ENCODE data around the gene CUEDC1. TPM values are rescaled to one million over a fixed set of nuclear protein-coding genes. Genes with fewer than 3 reads are reported as not detected.
A peak's percentile ranks its signal among the peaks of the same experiment; 100 is the strongest.

The CUEDC1 gene
- total and polyA plus RNA-seq, 2 of the 13 experiments (the other 11 are each of a cell fraction or from before 2014, with no cell fraction given): 7.4 to 12.9 TPM

DNA sequence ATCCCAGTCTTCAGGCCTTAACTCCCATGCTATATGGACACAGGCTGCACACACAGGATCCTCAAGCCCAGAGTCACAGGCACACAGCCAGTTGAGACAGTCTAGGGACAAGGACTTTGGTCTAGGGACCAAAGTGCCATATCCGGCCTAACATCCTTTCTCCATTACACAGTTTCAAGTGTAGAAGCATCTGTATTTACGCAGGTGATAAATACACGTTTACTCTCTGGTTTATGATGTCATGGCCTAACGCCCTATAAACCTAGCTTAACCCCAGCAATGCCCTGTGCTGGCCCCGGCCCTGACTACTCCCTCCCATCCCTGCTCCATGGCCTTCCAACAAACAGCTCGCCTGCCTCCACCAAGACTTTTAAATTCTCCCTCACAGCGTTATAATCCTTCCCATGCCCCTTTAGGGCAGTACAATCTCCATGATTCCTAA is 17.1 kb downstream of the CUEDC1 start (continued):
- TF ChIP-seq, protein P1, sequence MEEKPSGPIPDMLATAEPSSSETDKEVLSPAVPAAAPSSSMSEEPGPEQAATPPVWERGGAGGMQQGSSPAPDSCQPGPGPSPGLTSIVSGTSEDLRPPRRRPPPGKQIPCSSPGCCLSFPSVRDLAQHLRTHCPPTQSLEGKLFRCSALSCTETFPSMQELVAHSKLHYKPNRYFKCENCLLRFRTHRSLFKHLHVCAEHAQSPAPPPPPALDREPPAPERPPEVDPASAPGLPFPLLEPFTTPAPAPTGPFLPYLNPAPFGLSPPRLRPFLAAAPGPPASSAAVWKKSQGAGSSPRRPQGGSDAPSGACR (CRISPR knock-in tag; IDR thresholded peaks at IDR 0.05): no peak
- TF ChIP-seq, protein P2, sequence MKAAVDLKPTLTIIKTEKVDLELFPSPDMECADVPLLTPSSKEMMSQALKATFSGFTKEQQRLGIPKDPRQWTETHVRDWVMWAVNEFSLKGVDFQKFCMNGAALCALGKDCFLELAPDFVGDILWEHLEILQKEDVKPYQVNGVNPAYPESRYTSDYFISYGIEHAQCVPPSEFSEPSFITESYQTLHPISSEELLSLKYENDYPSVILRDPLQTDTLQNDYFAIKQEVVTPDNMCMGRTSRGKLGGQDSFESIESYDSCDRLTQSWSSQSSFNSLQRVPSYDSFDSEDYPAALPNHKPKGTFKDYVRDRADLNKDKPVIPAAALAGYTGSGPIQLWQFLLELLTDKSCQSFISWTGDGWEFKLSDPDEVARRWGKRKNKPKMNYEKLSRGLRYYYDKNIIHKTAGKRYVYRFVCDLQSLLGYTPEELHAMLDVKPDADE (CRISPR knock-in tag; IDR thresholded peaks at IDR 0.05): no peak
- no peak for TF ChIP-seq EHMT2 (IDR thresholded peaks at IDR 0.05; ENCODE audit: borderline replicate concordance, low read depth, low read length)
- no peak for TF ChIP-seq ZNF737 (CRISPR knock-in tag; IDR thresholded peaks at IDR 0.05; ENCODE audit: borderline replicate concordance)
- TF ChIP-seq ELF3 (CRISPR knock-in tag; IDR thresholded peaks at IDR 0.05): peak; percentile 85
- peak; percentile 36; the same call in 1 of the 2 replicates for TF ChIP-seq NR2C2 (CRISPR knock-in tag; IDR thresholded peaks at IDR 0.05; ENCODE audit: borderline replicate concordance)
- no peak for TF ChIP-seq ZNF776 (CRISPR knock-in tag; IDR thresholded peaks at IDR 0.05)
- TF ChIP-seq TARDBP (CRISPR knock-in tag; IDR thresholded peaks at IDR 0.05): peak; percentile 70; the same call in 1 of the 2 replicates
- TF ChIP-seq GATA4 (IDR thresholded peaks at IDR 0.05; ENCODE audit: borderline replicate concordance, low read depth): no peak
- no peak for TF ChIP-seq ZNF180 (CRISPR knock-in tag; IDR thresholded peaks at IDR 0.05; ENCODE audit: borderline replicate concordance, low read depth)
- no peak for TF ChIP-seq NR3C1 (CRISPR knock-in tag; IDR thresholded peaks at IDR 0.05)
- no peak for TF ChIP-seq ZNF296 (CRISPR knock-in tag; conservative IDR thresholded peaks at IDR 0.05)
- TF ChIP-seq, protein P3, sequence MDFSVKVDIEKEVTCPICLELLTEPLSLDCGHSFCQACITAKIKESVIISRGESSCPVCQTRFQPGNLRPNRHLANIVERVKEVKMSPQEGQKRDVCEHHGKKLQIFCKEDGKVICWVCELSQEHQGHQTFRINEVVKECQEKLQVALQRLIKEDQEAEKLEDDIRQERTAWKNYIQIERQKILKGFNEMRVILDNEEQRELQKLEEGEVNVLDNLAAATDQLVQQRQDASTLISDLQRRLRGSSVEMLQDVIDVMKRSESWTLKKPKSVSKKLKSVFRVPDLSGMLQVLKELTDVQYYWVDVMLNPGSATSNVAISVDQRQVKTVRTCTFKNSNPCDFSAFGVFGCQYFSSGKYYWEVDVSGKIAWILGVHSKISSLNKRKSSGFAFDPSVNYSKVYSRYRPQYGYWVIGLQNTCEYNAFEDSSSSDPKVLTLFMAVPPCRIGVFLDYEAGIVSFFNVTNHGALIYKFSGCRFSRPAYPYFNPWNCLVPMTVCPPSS (IDR thresholded peaks at IDR 0.05): no peak
- peak; percentile 73 for TF ChIP-seq ZMYM3 (CRISPR knock-in tag; IDR thresholded peaks at IDR 0.05)
- TF ChIP-seq, protein P4, sequence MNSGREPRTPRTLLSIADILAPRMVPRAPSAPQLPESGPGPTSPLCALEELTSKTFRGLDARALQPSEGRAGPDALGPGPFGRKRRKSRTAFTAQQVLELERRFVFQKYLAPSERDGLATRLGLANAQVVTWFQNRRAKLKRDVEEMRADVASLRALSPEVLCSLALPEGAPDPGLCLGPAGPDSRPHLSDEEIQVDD (CRISPR knock-in tag; IDR thresholded peaks at IDR 0.05; ENCODE audit: borderline replicate concordance): no peak
- TF ChIP-seq ZNF549 (CRISPR knock-in tag; IDR thresholded peaks at IDR 0.05): no peak
- no peak for TF ChIP-seq ZNF619 (CRISPR knock-in tag; IDR thresholded peaks at IDR 0.05)
- TF ChIP-seq ZNF746 (CRISPR knock-in tag; IDR thresholded peaks at IDR 0.05): no peak
- no peak for TF ChIP-seq RNF2 (conservative IDR thresholded peaks at IDR 0.05; ENCODE audit: low read depth)
- TF ChIP-seq, protein P5, sequence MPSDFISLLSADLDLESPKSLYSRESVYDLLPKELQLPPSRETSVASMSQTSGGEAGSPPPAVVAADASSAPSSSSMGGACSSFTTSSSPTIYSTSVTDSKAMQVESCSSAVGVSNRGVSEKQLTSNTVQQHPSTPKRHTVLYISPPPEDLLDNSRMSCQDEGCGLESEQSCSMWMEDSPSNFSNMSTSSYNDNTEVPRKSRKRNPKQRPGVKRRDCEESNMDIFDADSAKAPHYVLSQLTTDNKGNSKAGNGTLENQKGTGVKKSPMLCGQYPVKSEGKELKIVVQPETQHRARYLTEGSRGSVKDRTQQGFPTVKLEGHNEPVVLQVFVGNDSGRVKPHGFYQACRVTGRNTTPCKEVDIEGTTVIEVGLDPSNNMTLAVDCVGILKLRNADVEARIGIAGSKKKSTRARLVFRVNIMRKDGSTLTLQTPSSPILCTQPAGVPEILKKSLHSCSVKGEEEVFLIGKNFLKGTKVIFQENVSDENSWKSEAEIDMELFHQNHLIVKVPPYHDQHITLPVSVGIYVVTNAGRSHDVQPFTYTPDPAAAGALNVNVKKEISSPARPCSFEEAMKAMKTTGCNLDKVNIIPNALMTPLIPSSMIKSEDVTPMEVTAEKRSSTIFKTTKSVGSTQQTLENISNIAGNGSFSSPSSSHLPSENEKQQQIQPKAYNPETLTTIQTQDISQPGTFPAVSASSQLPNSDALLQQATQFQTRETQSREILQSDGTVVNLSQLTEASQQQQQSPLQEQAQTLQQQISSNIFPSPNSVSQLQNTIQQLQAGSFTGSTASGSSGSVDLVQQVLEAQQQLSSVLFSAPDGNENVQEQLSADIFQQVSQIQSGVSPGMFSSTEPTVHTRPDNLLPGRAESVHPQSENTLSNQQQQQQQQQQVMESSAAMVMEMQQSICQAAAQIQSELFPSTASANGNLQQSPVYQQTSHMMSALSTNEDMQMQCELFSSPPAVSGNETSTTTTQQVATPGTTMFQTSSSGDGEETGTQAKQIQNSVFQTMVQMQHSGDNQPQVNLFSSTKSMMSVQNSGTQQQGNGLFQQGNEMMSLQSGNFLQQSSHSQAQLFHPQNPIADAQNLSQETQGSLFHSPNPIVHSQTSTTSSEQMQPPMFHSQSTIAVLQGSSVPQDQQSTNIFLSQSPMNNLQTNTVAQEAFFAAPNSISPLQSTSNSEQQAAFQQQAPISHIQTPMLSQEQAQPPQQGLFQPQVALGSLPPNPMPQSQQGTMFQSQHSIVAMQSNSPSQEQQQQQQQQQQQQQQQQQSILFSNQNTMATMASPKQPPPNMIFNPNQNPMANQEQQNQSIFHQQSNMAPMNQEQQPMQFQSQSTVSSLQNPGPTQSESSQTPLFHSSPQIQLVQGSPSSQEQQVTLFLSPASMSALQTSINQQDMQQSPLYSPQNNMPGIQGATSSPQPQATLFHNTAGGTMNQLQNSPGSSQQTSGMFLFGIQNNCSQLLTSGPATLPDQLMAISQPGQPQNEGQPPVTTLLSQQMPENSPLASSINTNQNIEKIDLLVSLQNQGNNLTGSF (CRISPR knock-in tag; IDR thresholded peaks at IDR 0.05): no peak

Measured in HepG2 (cell line).